Stimulated activated effector memory CD8-positive, alpha-beta T cell treated with anti-CD3 and anti-CD28 coated beads, Interleukin-12 subunit alpha, Interleukin-12 subunit beta, amount 100 ng/mL, for 72 hours (primary cell): ENCODE results near the gene TNS1.

Experiments
- ATAC-seq: fragments of 150-1000 bp; cut with Tn5 transposase; 2 replicates; pipeline ENCODE4 v1.10.0; 2021
- DNase-seq, 2 donors: peaks; one replicate each; pipeline ENCODE4 v3.0.0; 2021 to 2022; ENCODE audit warnings: low spot score in 2 of 2
- H3K27ac Mint-ChIP-seq: one replicate; pipeline ENCODE4 v1.8.0; 2022; ENCODE audit warnings: mild to moderate bottlenecking, mixed read lengths
- H3K36me3 Mint-ChIP-seq: one replicate; pipeline ENCODE4 v1.8.0; 2022; ENCODE audit warnings: mild to moderate bottlenecking, mixed read lengths
- H3K4me1 Mint-ChIP-seq: one replicate; pipeline ENCODE4 v1.8.0; 2022; ENCODE audit warnings: mixed read lengths
- H3K4me3 Mint-ChIP-seq: one replicate; pipeline ENCODE4 v1.8.0; 2022; ENCODE audit warnings: mild to moderate bottlenecking, mixed read lengths
- H3K9me3 Mint-ChIP-seq: one replicate; pipeline ENCODE4 v1.8.0; 2022; ENCODE audit warnings: mixed read lengths

Gene TNS1

DNA sequence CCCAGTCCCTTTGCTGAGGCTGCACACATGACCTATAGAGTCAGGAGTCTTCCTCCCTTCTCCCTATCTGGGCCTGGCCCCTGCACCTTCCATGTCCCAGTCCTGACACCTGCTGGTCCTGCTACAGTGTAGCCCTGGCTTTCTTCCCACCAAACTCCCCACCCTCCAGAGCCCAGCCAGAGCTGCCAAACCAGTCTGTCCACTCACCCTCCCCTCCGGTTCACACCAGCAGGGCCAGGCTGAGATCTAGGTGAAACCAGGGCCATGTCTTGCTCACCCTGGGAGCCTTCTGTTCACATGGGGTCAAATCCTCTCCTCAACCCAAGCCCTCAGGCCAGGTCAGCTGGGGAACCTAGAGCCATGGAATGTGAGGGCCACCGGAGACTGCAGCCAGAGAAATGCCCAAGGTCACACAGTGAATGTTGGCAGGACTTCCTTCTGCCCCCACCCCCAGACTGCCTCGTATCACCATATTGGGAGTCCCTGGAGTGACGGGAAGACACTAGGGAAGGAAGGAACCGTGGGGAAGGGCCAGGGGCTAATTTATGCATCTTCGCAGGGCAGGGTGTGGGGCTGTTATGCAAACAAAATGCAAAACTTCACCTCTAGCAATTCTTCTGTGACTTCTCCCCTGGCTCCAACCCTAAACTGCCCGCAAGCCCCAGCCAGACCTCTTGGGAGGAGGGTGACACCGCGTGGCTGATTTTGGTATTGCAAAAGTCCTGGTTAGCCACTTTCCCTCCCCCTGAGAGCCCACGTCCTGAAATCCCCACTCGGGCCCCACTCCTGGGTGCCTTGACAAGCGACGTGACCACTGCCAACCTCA is 14.6 kb downstream of the TNS1 start:
- no peak overlapping the region for H3K4me3 Mint-ChIP-seq
- no peaks in the 10 kb centered on the region for H3K9me3 Mint-ChIP-seq
- no peaks in the 10 kb centered on the region for H3K36me3 Mint-ChIP-seq
- H3K4me1 Mint-ChIP-seq = peaks cover 12% of the 10 kb centered on the region
- peak; percentile 73 to 88 for DNase-seq
- H3K27ac Mint-ChIP-seq = peak overlapping the region; percentile 13
- peak; percentile 38 for ATAC-seq

DNA sequence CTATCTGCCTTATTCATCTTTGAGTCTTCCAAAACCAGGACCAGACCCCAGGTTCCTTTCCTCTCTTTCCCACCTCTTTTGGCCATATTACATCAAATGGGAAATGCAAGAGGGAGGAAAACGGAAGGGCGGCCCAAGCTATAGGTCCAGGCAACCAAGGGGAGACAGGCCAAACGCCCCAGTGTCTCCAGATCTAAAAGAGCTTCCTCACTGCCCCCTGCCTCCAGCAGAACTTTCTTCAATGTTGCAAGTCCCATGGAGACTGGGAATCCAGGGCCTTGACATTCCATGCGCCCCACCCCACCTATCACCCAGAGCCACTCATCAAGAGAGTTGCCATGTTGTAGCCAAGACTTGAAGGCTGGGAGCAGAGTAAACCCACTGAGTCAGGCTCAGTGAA is 15.4 kb downstream of the TNS1 start:
- no peaks in the 10 kb centered on the region for H3K9me3 Mint-ChIP-seq
- H3K4me1 Mint-ChIP-seq = peaks cover 12% of the 10 kb centered on the region
- no peaks in the 10 kb centered on the region for H3K36me3 Mint-ChIP-seq
- no peak overlapping the region for H3K4me3 Mint-ChIP-seq
- ATAC-seq (no peak), DNase-seq (no peak)
- no peak overlapping the region for H3K27ac Mint-ChIP-seq

DNA sequence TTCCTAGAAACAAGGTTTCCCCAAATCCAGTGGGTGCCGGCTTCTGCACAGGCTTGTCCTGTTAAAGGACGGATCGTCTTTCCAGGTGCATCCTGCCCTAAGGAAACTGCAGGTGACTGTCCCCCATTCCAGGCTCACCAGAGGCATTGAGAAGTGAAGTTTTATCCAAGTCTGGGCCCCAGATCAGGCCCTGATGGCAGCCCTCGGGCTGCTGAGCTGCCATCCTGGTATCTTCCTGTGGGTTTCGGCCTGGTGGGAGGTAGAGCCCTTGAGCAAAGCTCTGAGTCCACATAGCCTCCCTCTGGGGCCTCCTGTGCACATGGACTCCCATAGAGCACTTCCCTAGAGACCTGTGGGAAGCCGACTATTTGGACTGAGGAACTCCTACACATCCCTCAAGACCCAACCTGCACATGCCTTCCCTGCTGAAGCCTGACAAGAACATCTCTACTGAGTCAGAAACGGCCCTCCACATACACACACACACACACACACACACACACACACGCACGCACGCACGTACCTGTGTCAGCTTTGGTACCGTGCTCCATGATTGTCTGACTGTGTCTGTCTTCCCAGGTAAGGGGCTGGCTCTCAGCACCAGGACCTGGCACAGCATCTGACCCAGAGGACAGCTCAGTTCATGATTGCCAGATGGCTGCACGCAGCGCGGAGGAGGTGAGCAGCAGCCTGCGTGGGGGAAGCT is 16.4 kb downstream of the TNS1 start:
- DNase-seq (no peak), ATAC-seq (no peak)
- no peaks in the 10 kb centered on the region for H3K36me3 Mint-ChIP-seq
- no peak overlapping the region for H3K27ac Mint-ChIP-seq
- H3K9me3 Mint-ChIP-seq = no peaks in the 10 kb centered on the region
- peaks cover 12% of the 10 kb centered on the region for H3K4me1 Mint-ChIP-seq
- no peak overlapping the region for H3K4me3 Mint-ChIP-seq

DNA sequence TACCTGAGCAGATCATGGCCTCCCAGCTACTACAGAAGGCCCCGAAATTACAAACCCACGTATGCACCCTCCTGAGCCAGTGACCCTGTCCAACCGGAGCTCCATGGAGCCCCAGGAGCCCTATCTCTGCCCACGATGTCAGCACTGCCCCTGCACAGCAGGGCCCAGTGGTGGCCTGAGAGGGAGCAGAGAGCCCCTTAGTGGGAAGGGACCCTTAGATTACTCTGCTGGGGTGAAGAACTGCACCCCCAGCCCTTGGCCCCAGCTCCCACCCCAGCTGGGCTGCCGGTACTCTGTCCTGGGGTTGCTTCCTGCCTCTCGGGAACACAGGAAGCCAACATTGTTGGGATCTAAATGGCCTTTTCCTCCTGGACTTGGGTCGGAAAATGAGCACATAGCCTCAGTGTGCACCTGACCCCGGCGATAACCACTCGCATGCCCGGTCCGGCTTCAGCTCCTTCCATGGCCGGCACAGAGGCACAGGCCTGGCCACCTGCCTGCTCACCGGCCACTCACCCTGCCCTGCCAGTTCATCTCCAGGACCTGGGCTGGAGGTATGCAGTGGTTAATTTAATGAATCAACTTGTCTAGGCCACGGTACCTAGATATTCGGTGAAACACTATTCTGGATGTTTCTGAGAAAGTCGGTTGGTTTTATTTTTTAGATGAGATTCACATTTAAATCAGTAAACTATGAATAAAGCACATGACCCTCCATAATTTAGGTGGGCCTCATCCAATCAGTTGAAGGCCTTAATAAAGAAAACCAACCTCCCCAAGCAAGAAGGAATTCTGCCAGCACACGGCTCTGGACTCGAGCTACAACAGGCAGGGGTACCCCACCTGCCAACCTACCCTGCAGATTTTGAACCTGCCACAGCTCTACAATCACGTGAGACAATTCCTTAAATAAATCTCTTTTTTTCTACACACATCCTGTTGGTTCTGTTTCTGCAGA is 19.2 kb downstream of the TNS1 start:
- no peak overlapping the region for H3K27ac Mint-ChIP-seq
- no peak overlapping the region for H3K4me3 Mint-ChIP-seq
- peaks cover 10% of the 10 kb centered on the region for H3K4me1 Mint-ChIP-seq
- ATAC-seq (no peak), DNase-seq (no peak)
- no peaks in the 10 kb centered on the region for H3K36me3 Mint-ChIP-seq
- H3K9me3 Mint-ChIP-seq = no peaks in the 10 kb centered on the region

DNA sequence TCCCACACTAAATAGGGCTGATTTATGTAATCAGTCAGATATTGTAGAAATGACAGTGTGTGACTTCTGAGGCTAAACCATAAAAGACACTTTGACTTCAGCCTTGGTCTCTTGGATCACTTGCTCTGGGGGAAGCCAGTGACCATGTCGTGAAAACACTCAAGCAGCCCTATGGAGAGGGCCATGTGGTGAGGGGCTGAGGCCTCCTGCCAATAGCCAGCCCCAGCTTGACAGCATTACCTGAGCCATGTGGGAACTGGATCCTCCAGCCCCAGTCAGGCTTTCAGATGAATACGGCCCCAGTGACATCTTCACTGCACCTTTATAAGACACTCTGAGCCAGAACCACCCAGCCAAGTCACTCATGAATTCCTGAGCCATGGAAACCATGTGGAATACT is 20.8 kb downstream of the TNS1 start:
- Mint-ChIP-seq H3K4me3 (no peak overlapping the region), H3K4me1 (peaks cover 6% of the 10 kb centered on the region), H3K27ac (no peak overlapping the region), H3K9me3 (no peaks in the 10 kb centered on the region), H3K36me3 (no peaks in the 10 kb centered on the region)
- no peak for ATAC-seq
- no peak for DNase-seq

DNA sequence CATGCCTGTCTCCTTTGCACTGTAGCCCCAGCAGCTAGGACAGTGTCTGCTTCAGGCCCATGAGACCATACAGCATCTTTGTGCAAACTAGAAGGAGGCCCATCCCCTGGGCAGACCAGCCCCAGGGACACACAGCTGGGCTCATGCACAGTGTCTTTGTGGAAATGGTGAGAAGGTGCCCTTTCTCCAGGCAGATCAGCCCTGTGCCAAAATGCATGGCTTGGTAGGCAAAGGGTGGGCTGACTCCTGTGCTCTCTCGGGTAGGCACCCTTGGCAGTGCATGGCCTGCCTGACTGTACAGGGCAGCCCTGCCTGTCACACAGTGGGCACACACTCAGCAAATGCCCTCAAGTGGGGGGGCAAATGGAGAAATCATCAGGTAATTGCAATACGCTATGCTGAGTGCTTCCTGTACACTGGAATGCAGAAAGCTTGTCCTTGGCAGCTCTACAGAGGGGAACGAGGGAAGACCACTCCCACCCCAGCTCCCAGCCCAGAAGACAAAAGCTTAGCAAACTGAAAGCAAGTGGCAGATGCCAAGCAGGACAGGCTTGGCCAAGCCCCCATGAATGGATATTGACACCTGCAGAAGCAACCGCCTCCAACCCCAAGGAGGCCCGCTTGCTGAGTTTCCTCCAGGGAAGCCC is 21.6 kb downstream of the TNS1 start:
- no peak overlapping the region for H3K4me3 Mint-ChIP-seq
- ATAC-seq (no peak), DNase-seq (no peak)
- H3K27ac Mint-ChIP-seq = no peak overlapping the region
- no peaks in the 10 kb centered on the region for H3K36me3 Mint-ChIP-seq
- H3K4me1 Mint-ChIP-seq = peaks cover 6% of the 10 kb centered on the region
- H3K9me3 Mint-ChIP-seq = no peaks in the 10 kb centered on the region

DNA sequence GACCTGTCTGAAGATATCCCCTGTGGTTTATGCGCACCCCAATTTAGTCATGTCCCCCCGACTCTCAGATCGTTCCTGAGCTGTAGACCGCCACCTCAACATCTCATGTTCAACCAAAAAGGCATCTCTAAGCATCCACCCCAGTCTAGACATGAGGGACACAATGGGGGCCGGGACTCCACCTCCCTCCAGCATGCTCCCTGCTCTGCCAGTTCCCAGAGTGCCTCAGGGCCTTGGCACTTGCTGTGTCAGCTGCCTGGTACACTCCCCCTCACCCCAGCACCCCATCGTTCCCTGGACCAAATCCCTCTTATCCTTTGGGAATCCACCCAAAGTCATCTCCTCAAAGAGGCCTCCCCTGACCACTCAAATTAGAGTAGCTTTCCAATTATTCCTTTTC is 22.2 kb downstream of the TNS1 start:
- no peak for DNase-seq
- no peak overlapping the region for H3K4me3 Mint-ChIP-seq
- no peaks in the 10 kb centered on the region for H3K9me3 Mint-ChIP-seq
- no peak for ATAC-seq
- no peak overlapping the region for H3K27ac Mint-ChIP-seq
- peaks cover 6% of the 10 kb centered on the region for H3K4me1 Mint-ChIP-seq
- no peaks in the 10 kb centered on the region for H3K36me3 Mint-ChIP-seq

DNA sequence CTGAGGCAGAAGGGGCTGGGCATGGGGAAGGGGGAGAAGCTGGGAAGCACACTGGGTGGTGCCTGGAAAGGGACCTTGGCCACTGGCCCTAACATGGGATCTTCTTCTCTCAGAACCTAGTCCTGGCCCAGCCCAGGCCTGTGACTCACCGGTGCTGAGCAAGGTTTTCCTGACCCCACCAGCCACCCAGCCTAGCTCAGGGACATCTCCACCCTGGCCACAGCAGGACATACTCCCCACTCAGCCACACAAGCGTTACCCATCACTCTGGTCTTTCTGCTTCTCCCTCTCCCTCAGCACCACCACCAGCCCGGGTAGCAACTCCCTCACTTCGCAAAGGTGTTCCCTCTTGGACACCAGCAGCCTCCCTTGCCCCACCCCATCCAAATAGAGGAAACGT is 22.8 kb downstream of the TNS1 start:
- Mint-ChIP-seq H3K4me1 (peaks cover 6% of the 10 kb centered on the region), H3K36me3 (no peaks in the 10 kb centered on the region), H3K9me3 (no peaks in the 10 kb centered on the region), H3K4me3 (no peak overlapping the region), H3K27ac (no peak overlapping the region)
- DNase-seq (no peak), ATAC-seq (no peak)

DNA sequence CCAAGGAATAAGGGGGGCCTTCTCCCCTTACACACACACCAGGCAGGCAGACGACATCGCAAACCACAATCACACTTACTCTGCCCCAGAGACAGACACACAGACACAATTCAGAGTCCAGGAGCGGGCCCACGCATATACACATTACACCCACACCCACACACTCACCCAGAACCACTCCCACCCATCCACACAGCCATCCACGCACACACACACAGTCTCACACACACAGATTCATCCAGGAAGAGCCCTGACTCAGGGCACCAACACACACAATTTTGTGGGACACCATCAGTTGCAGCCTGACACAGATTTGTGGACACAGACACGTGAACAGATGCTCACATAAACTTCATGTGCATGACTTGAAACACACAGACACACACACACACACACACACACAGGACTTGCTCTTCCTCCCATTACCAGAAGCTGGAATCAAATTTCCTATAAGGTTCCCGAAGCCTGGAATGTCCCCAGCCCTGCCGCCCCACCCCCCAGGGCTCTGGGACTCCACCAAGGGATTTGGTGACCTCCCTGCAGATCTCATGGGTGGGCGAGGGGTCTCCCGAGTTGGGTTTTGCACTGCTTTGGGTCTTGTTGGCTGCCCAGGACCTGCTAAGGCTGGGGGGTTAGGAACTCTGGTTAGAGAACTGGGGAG is 23.5 kb downstream of the TNS1 start:
- Mint-ChIP-seq H3K4me1 (peaks cover 6% of the 10 kb centered on the region), H3K9me3 (no peaks in the 10 kb centered on the region), H3K36me3 (no peaks in the 10 kb centered on the region), H3K4me3 (no peak overlapping the region), H3K27ac (no peak overlapping the region)
- no peak for DNase-seq
- ATAC-seq = no peak

DNA sequence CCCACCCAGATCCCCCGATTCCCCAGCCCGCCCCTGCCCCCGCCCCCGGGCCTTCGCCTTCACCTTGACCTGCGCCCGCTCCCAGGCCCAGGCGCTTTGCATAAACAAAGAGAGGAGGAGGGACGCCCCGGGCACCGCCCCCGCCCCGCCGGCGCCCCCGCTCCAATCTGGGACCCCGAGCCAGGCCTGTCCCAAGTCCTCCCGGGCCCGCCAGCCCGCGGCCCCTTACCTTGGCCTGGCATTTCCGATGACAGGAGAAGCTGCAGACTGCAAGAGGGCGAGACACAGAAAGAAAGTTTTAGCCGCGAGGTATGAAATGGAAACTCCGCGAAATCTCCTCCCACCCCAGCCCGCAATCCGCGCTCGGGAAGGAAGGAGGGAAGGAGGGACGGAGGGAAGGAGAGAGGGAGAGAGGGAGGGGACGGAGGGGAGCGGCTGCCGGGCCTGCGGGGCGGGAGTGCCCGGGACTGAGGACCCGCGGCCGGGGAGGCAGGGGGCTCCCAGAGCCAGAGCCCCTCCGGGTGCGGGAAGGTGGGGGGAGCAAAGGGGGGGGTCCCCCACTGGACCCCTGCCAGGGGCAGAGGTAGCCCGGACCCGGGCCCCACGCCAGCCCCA is 24.2 kb downstream of the TNS1 start:
- peaks cover 6% of the 10 kb centered on the region for H3K4me1 Mint-ChIP-seq
- no peak overlapping the region for H3K27ac Mint-ChIP-seq
- no peaks in the 10 kb centered on the region for H3K36me3 Mint-ChIP-seq
- ATAC-seq (no peak), DNase-seq (no peak)
- H3K4me3 Mint-ChIP-seq = no peak overlapping the region
- no peaks in the 10 kb centered on the region for H3K9me3 Mint-ChIP-seq

DNA sequence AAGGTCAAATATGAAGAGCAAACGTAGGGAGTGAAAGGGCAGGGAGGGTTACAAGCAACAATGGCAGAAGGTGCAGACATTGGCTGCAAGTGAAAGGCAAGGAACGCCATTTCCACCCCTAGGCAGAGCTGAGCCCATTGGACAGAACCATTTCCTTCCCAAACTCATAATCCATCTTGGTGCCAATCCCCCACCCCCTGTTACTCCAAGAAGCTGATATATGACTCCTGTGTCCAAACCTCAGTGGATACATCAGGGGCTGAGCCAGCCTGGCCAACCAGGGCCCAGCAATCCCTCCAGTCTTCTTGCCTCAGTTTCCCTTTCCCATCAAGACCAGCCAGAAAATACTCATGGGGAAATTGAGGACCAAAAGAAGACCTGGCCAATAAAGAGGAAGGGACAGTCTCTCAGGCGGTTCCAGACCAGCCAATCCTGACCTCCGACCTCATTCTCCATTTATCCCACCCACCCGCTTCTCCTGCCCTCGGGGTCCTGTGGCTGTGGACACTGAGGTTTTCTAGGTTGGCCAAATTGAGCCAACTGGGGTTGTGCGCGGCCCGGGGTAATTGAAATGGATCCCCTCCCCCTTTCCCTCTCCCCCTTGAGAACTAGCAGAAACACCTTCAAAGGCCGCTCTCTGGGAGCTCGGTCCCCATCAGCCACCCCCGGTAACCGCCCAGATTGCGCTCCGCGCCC is 24.8 kb downstream of the TNS1 start:
- H3K4me3 Mint-ChIP-seq = no peak overlapping the region
- no peaks in the 10 kb centered on the region for H3K36me3 Mint-ChIP-seq
- H3K4me1 Mint-ChIP-seq = peaks cover 6% of the 10 kb centered on the region
- no peak overlapping the region for H3K27ac Mint-ChIP-seq
- no peak for DNase-seq
- no peaks in the 10 kb centered on the region for H3K9me3 Mint-ChIP-seq
- ATAC-seq = no peak

DNA sequence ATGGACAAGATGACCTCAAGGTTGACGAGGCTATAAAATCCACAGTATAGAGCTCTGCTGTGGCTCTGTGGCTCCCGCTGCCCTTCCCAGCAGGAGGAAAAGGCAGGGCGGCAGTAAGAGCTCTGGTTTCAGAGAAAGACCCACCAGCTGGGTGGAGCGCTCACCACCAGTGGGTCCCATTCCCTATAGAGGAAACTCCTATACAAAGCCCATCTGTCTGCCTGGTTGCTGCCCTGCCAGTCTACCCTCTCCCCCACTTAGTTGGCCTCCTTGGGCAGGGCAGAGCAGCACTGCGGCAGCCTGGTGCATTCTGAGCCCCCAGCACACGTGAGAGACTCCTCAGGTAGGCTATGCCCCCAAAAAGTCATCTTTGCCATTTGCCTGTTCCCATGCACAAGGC is 26.5 kb downstream of the TNS1 start:
- no peak for DNase-seq
- Mint-ChIP-seq H3K9me3 (no peaks in the 10 kb centered on the region), H3K36me3 (no peaks in the 10 kb centered on the region), H3K4me1 (peaks cover 6% of the 10 kb centered on the region), H3K27ac (no peak overlapping the region), H3K4me3 (no peak overlapping the region)
- ATAC-seq = no peak

DNA sequence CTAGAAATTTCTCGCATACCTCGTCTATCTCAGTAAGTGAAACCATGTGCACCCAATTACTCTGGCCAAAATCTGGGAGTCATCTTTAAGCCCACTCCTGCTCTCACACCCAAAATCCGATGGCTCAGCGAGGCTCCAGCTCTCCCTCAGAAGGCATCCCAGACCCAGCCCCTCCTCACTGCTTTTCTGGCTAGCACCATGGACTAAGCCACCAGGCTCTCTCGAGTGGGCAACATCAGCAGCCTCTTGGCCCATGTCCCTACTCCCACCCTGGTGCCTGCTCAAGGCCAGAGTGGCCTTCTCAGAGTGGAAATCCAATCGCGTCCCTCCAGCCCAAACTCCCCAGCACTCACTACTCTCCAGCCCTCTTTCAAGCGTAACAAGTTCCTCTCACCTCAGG is 27.2 kb downstream of the TNS1 start:
- no peak overlapping the region for H3K4me3 Mint-ChIP-seq
- DNase-seq (no peak), ATAC-seq (no peak)
- H3K4me1 Mint-ChIP-seq = peaks cover 6% of the 10 kb centered on the region
- no peaks in the 10 kb centered on the region for H3K36me3 Mint-ChIP-seq
- no peak overlapping the region for H3K27ac Mint-ChIP-seq
- no peaks in the 10 kb centered on the region for H3K9me3 Mint-ChIP-seq
